ENCODE results near the gene KRT2.

KRT2 gene

GRCh38 chr12:52636189-52636588 lies 15.8 kb downstream of the KRT2 start:
- no peak for DNase-seq

- DNase-seq = no peak
Measured at GRCh38 chr12:52634266-52635056, 17.6 kb downstream of the KRT2 start.

- DNase-seq = no peak
Measured at GRCh38 chr12:52633383-52633782, 18.6 kb downstream of the KRT2 start.

- DNase-seq = no peak
Measured at GRCh38 chr12:52632656-52633055, 19.4 kb downstream of the KRT2 start.

- no peak for DNase-seq
Measured at GRCh38 chr12:52631676-52632459, 20.1 kb downstream of the KRT2 start.

- DNase-seq = no peak
Measured at GRCh38 chr12:52631264-52631663, 20.7 kb downstream of the KRT2 start.

- DNase-seq = no peak
Measured at GRCh38 chr12:52630599-52631200, 21.3 kb downstream of the KRT2 start.

GRCh38 chr12:52630008-52630500 lies 22.0 kb downstream of the KRT2 start:
- DNase-seq = no peak

- no peak for DNase-seq
Measured at GRCh38 chr12:52629281-52630007, 22.6 kb downstream of the KRT2 start.

GRCh38 chr12:52628841-52629240 lies 23.2 kb downstream of the KRT2 start:
- DNase-seq = no peak

GRCh38 chr12:52628111-52628507 lies 23.9 kb downstream of the KRT2 start:
- no peak for DNase-seq

GRCh38 chr12:52627395-52628110 lies 24.5 kb downstream of the KRT2 start:
- DNase-seq = no peak

GRCh38 chr12:52622349-52622748 lies 29.7 kb downstream of the KRT2 start:
- DNase-seq = no peak

- DNase-seq = no peak
Measured at GRCh38 chr12:52618866-52619265, 33.1 kb downstream of the KRT2 start.

GRCh38 chr12:52618216-52618615 lies 33.8 kb downstream of the KRT2 start, which contains the start of gene KRT73:
TSS of gene KRT73 (minus strand) at chr12:52618559. CDS start at chr12:52618524, 35 bp downstream.
- no peak for DNase-seq

- DNase-seq = no peak
Measured at GRCh38 chr12:52617403-52617785, 34.6 kb downstream of the KRT2 start.

- no peak for DNase-seq
Measured at GRCh38 chr12:52616680-52617402, 35.2 kb downstream of the KRT2 start.

- no peak for DNase-seq
Measured at GRCh38 chr12:52615912-52616311, 36.1 kb downstream of the KRT2 start.

- no peak for DNase-seq
Measured at GRCh38 chr12:52615208-52615868, 36.7 kb downstream of the KRT2 start.

- DNase-seq = no peak
Measured at GRCh38 chr12:52614381-52615207, 37.4 kb downstream of the KRT2 start.
